ENCODE measurements around the gene PLCD3. TPM values are rescaled to one million over a fixed set of nuclear protein-coding genes. Genes with fewer than 3 reads are reported as not detected.

The PLCD3 gene
- total and polyA plus RNA-seq, 2 of the 13 experiments (the other 11 are each of a cell fraction or from before 2014, with no cell fraction given) = 11.3 to 39.1 TPM

GRCh38 chr17:45171338-45172231 lies 39.3 kb upstream of the PLCD3 start (continued):
- TF ChIP-seq ZNF34 (CRISPR knock-in tag; IDR thresholded peaks at IDR 0.05; ENCODE audit: borderline replicate concordance) = no peak
- peak; percentile 59 for TF ChIP-seq HOXA3 (CRISPR knock-in tag; IDR thresholded peaks at IDR 0.05)
- 0 out of 2 replicates have a peak, but pooled peaks have one; percentile 30 for TF ChIP-seq RBAK (CRISPR knock-in tag; IDR thresholded peaks at IDR 0.05)
- peak; percentile 84; the same call in 1 of the 2 replicates for TF ChIP-seq ZNF619 (CRISPR knock-in tag; IDR thresholded peaks at IDR 0.05)
- no peak for TF ChIP-seq ZIK1 (CRISPR knock-in tag; IDR thresholded peaks at IDR 0.05; ENCODE audit: borderline replicate concordance, low read depth)
- no peak for TF ChIP-seq MEIS2 (CRISPR knock-in tag; IDR thresholded peaks at IDR 0.05)
- TF ChIP-seq SIN3A (IDR thresholded peaks at IDR 0.05; ENCODE audit: borderline replicate concordance, low read depth, low read length) = peak; percentile 34; the same call in 1 of the 2 replicates
- 0 out of 2 replicates have a peak, but pooled peaks have one; percentile 33 for TF ChIP-seq KLF15 (CRISPR knock-in tag; IDR thresholded peaks at IDR 0.05; ENCODE audit: borderline replicate concordance)
- TF ChIP-seq NR2C2 (CRISPR knock-in tag; IDR thresholded peaks at IDR 0.05; ENCODE audit: borderline replicate concordance) = no peak
- TF ChIP-seq ZSCAN29 (CRISPR knock-in tag; conservative IDR thresholded peaks at IDR 0.05) = no peak; the same call in 1 of the 2 replicates
- no peak; the same call in 1 of the 2 replicates for TF ChIP-seq CHD2 (IDR thresholded peaks at IDR 0.05; ENCODE audit: low read depth, low read length)
- TF ChIP-seq ZBTB7B (CRISPR knock-in tag; IDR thresholded peaks at IDR 0.05) = peak; percentile 65
- TF ChIP-seq ZNF639 (CRISPR knock-in tag; conservative IDR thresholded peaks at IDR 0.05) = no peak
- TF ChIP-seq ZNF292 (CRISPR knock-in tag; IDR thresholded peaks at IDR 0.05; ENCODE audit: borderline replicate concordance, low read depth) = peak; percentile 76
- TF ChIP-seq ZBTB4 (CRISPR knock-in tag; IDR thresholded peaks at IDR 0.05; ENCODE audit: borderline replicate concordance) = peak; percentile 83
- TF ChIP-seq ZNF12 (CRISPR knock-in tag; IDR thresholded peaks at IDR 0.05) = no peak
- TF ChIP-seq ZNF143 (CRISPR knock-in tag; IDR thresholded peaks at IDR 0.05) = peak; percentile 34; the same call in 1 of the 2 replicates
- TF ChIP-seq ZNF20 (CRISPR knock-in tag; IDR thresholded peaks at IDR 0.05) = no peak
- peak; percentile 10; the same call in 1 of the 2 replicates for TF ChIP-seq SMYD3 (CRISPR knock-in tag; IDR thresholded peaks at IDR 0.05)
- TF ChIP-seq ZFAT (CRISPR knock-in tag; conservative IDR thresholded peaks at IDR 0.05) = no peak
- TF ChIP-seq MAZ (IDR thresholded peaks at IDR 0.05; ENCODE audit: borderline replicate concordance, low read depth, low read length) = peak; percentile 42; the same call in 1 of the 2 replicates
- no peak for TF ChIP-seq MAZ (CRISPR knock-in tag; IDR thresholded peaks at IDR 0.05; ENCODE audit: low read depth)
- peak; percentile 72; the same call in 1 of the 2 replicates for TF ChIP-seq ZMYM3 (CRISPR knock-in tag; IDR thresholded peaks at IDR 0.05)
- peak; percentile 91 for TF ChIP-seq AGO2 (optimal IDR thresholded peaks at IDR 0.05; ENCODE audit: low read depth, low read length)
- no peak for TF ChIP-seq PHF8 (CRISPR knock-in tag; IDR thresholded peaks at IDR 0.05)
- TF ChIP-seq NFIC (IDR thresholded peaks at IDR 0.05; ENCODE audit: low read length) = peak; percentile 82
- no peak for TF ChIP-seq ATAD3A (CRISPR knock-in tag; IDR thresholded peaks at IDR 0.05)
